Tibial nerve (tissue), 4 donors: Measurements from ENCODE around the gene BDH1.

Source experiments
- CTCF ChIP-seq, 5 experiments: fragments of 200-600 bp in 3 of 5; fragments of 450-650 bp in 2 of 5; sonication (generic) in 3 of 5; IDR thresholded peaks; one replicate each; pipeline ENCODE4 v1.5.1; 2016 to 2019; ENCODE audit warnings: antibody characterized with exemption in 5 of 5, mild to moderate bottlenecking in 3 of 5, moderate library complexity in 2 of 5
- EP300 ChIP-seq, 2 donors: sonication (generic); formaldehyde crosslinking; IDR thresholded peaks; one replicate each; pipeline ENCODE4 v1.6.1; 2017; ENCODE audit warnings: antibody characterized with exemption in 2 of 2, mild to moderate bottlenecking in 1 of 2
- POLR2A ChIP-seq, 2 donors: fragments of 450-650 bp; IDR thresholded peaks; one replicate each; pipeline ENCODE4 v1.6.1; 2017; ENCODE audit warnings: antibody characterized with exemption in 2 of 2, mild to moderate bottlenecking in 2 of 2, moderate library complexity in 2 of 2

DNA sequence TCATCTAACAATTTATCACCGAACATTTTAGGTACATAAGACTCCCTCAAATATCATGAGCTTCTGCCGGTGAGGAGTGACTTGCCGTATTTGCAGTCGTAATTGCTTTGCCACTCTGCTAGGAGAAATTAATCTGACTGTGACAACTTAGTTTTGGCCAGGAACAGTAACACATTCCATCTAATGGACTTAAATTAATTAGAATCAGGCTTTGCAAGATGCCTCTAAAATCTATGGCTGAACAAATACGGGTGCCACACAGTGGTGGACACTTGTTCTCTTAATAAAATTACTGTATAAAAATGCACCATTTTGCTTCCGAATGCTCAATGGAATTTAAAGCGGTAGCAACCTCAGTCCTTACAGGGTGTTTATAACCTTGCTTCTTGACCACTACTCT lies 27.6 kb upstream of the BDH1 start:
- no peak for TF ChIP-seq CTCF (IDR thresholded peaks at IDR 0.05)
- TF ChIP-seq POLR2A (IDR thresholded peaks at IDR 0.05), result no peak
- no peak for TF ChIP-seq EP300 (IDR thresholded peaks at IDR 0.05)
